OCI-LY1 (cell line): ENCODE results near the gene CAMTA1.

Source experiments
- CTCF ChIP-seq: fragments of 200-600 bp; sonication (generic), shearing (Covaris generic); IDR thresholded peaks from 2 replicates; pipeline ENCODE4 v1.5.1; 2017; ENCODE audit warnings: mild to moderate bottlenecking, antibody characterized with exemption, low read length, moderate library complexity, mixed read lengths
- EZH2 ChIP-seq: fragments of 200-600 bp; sonication (generic), shearing (Covaris generic); IDR thresholded peaks from 2 replicates; pipeline ENCODE4 v1.8.0; 2017; ENCODE audit warnings: borderline replicate concordance, mixed run types, mild to moderate bottlenecking, antibody characterized with exemption, low read length, moderate library complexity, mixed read lengths

DNA sequence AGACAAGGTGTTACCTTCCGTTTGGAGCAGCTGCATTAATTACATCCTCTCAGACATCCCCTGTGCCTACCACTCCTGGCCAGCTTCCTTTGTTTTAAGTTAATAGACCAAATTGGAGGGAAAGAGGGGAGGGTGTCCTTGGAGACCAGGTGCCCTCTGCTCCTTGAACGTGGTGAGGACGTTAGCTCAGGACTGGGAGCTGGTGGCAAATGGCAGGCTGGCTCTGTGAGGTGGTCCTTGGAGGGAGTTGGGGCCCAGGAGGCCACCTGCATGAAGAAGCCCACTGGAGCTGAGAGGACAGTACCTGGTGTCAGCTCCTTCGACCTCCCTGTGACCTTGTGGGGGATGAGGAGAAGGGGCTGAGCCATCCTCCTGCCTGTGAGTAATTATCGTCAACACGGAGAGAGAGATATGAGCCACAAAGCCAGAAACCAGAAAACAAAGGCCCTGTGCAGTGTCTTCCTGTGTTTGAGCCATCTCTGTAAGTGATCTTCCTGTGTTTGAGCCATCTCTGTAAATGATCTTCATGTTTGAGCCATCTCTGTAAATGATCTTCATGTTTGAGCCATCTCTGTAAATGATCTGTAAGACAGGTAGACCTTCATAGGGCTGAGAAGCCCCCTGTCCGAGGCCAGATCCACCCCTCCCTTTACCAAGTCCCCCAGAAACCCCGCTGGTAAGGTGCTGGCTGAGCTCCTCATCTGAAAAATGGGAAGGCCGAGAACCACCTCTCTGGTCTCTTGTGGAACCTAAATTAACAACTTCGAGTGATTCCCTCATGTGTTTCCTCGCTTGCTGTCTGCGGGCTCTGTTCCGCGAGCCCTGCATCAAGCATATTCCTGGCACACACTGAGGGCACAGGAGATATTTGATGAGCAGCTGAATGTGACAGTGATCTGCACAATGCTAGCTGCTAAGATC, 126.0 kb downstream of the CAMTA1 start:
- TF ChIP-seq EZH2 (no peak), CTCF (no peak)
